ENCODE data around the gene TRIM36. TPM values are rescaled to one million over a fixed set of nuclear protein-coding genes. Genes with fewer than 3 reads are reported as not detected.

TRIM36 gene
- total RNA-seq, 2 experiments from 2014 or later = 0.13 to 0.24 TPM

- Mint-ChIP-seq H3K27me3 (ENCODE audit: low read depth) (peaks cover 33% of the 10 kb centered on the region), H3K36me3 (ENCODE audit: low read depth) (no peaks in the 10 kb centered on the region), H3K4me1 (ENCODE audit: low read depth) (no peaks in the 10 kb centered on the region), H3K9me3 (ENCODE audit: insufficient read depth) (no peaks in the 10 kb centered on the region), H3K27ac (no peak overlapping the region), H3K4me3 (no peak overlapping the region)
- DNase-seq (no peak), ATAC-seq (no peak)
- ChIA-PET POLR2A (no interaction called here), CTCF (no interaction called here)
Observed at GRCh38 chr5:115160975-115161475, 8.7 kb downstream of the TRIM36 start.

DNA sequence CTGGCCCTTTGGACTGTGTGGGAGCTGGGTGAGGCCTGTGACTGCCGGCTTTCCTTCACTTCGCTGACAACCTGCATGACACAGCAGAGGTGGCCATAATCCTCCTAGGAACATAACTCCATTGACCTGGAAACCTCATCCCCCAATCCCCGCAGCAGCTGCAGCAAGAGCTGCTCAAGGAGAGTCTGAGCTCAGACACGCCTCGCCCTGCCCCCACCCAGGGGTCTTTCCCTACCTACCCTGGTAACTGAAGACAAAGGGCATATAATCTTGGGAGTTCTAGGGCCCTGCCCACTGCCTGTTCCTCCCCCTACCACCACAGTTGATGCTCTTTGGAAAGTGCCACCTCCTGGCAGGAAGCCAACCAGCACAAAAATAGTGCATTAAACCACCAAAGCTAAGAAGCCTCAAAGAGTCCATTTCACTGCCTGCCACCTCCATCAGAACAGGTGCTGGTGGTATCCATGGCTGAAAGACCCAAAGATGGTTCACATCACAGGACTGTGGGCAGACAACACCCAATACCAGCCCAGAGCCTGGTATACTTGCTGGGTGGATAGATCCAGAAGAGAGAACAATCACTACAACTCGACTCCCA lies 18.4 kb downstream of the TRIM36 start:
- H3K4me3 Mint-ChIP-seq = no peak overlapping the region
- CTCF ChIA-PET = interaction anchor here (1.2 kb wide), 1 partner anchor 12 kb away, joined by 3 read pairs; no protein-coding TSS in a partner anchor
- POLR2A ChIA-PET = no interaction called here
- ATAC-seq (no peak), DNase-seq (no peak)
- no peak overlapping the region for H3K27ac Mint-ChIP-seq
- H3K4me1 Mint-ChIP-seq (ENCODE audit: low read depth) = no peaks in the 10 kb centered on the region
- peaks cover 10% of the 10 kb centered on the region for H3K9me3 Mint-ChIP-seq (ENCODE audit: insufficient read depth)
- no peaks in the 10 kb centered on the region for H3K36me3 Mint-ChIP-seq (ENCODE audit: low read depth)
- H3K27me3 Mint-ChIP-seq (ENCODE audit: low read depth) = peaks cover 20% of the 10 kb centered on the region

GRCh38 chr5:115150512-115150911 lies 19.2 kb downstream of the TRIM36 start:
- CTCF ChIA-PET = no interaction called here
- no peak overlapping the region for H3K4me3 Mint-ChIP-seq
- no peak overlapping the region for H3K27ac Mint-ChIP-seq
- DNase-seq = no peak
- no peaks in the 10 kb centered on the region for H3K4me1 Mint-ChIP-seq (ENCODE audit: low read depth)
- H3K36me3 Mint-ChIP-seq (ENCODE audit: low read depth) = no peaks in the 10 kb centered on the region
- POLR2A ChIA-PET = no interaction called here
- ATAC-seq = no peak
- peaks cover 15% of the 10 kb centered on the region for H3K27me3 Mint-ChIP-seq (ENCODE audit: low read depth)
- peaks cover 10% of the 10 kb centered on the region for H3K9me3 Mint-ChIP-seq (ENCODE audit: insufficient read depth)

- no peak for DNase-seq
- H3K27ac Mint-ChIP-seq = no peak overlapping the region
- POLR2A ChIA-PET = no interaction called here
- H3K27me3 Mint-ChIP-seq (ENCODE audit: low read depth) = peaks cover 8% of the 10 kb centered on the region
- CTCF ChIA-PET = no interaction called here
- no peaks in the 10 kb centered on the region for H3K4me1 Mint-ChIP-seq (ENCODE audit: low read depth)
- no peak overlapping the region for H3K4me3 Mint-ChIP-seq
- ATAC-seq = no peak
- H3K9me3 Mint-ChIP-seq (ENCODE audit: insufficient read depth) = peaks cover 7% of the 10 kb centered on the region
- no peaks in the 10 kb centered on the region for H3K36me3 Mint-ChIP-seq (ENCODE audit: low read depth)
Observed at GRCh38 chr5:115147052-115147451, 22.7 kb downstream of the TRIM36 start.

DNA sequence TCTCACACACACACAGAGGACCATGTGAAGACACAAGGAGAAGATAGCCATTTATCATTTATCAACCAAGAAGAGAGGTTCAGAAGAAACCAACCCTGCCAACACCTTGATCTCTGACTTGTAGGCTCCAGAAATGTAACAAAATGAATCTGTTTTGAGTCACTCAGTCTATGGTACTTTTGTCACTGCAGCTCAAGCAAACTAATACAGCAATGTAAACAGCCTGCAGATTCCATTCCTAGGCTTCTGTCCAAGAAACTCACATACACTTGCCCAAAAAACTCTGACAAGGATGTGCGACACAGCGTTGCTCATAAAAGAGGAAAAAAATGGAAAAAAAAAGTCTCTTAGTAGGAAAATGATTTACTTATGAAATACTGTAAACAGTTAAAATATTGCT lies 33.4 kb downstream of the TRIM36 start:
- Mint-ChIP-seq H3K27ac (no peak overlapping the region), H3K9me3 (ENCODE audit: insufficient read depth) (no peaks in the 10 kb centered on the region), H3K4me3 (no peak overlapping the region), H3K36me3 (ENCODE audit: low read depth) (no peaks in the 10 kb centered on the region), H3K27me3 (ENCODE audit: low read depth) (peaks cover 18% of the 10 kb centered on the region), H3K4me1 (ENCODE audit: low read depth) (no peaks in the 10 kb centered on the region)
- CTCF ChIA-PET = no interaction called here
- POLR2A ChIA-PET = no interaction called here
- ATAC-seq (no peak), DNase-seq (no peak)

DNA sequence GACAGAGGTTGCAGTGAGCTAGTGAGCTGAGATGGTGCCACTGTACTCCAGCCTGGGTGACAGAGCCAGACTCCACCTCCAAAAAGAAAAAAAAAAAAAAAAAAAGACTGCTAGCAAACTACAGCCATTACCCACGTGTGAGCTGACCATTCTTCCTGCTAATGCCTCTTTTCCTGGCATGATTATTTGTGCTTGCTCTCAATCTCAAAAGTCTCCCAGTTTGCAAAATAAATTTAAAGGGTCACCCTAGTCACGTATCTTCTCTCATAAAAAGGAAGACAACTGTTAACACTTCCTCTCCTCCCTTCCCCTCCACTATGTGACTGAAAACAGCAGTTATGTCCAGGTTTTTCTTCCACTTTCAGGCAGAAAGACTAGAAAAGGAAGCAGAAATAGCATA lies 37.2 kb downstream of the TRIM36 start:
- ChIA-PET CTCF (no interaction called here), POLR2A (no interaction called here)

GRCh38 chr5:115126303-115126702 lies 43.4 kb downstream of the TRIM36 start:
- ATAC-seq (no peak), DNase-seq (no peak)
- H3K4me1 Mint-ChIP-seq (ENCODE audit: low read depth) = no peaks in the 10 kb centered on the region
- no peaks in the 10 kb centered on the region for H3K9me3 Mint-ChIP-seq (ENCODE audit: insufficient read depth)
- no peak overlapping the region for H3K4me3 Mint-ChIP-seq
- H3K36me3 Mint-ChIP-seq (ENCODE audit: low read depth) = no peaks in the 10 kb centered on the region
- peaks cover 11% of the 10 kb centered on the region for H3K27me3 Mint-ChIP-seq (ENCODE audit: low read depth)
- H3K27ac Mint-ChIP-seq = no peak overlapping the region
- POLR2A ChIA-PET = no interaction called here
- CTCF ChIA-PET = no interaction called here

More for the DNA sequence above, 37.2 kb downstream of the TRIM36 start:
- Mint-ChIP-seq H3K27me3 (ENCODE audit: low read depth) (peaks cover 16% of the 10 kb centered on the region), H3K36me3 (ENCODE audit: low read depth) (no peaks in the 10 kb centered on the region), H3K27ac (no peak overlapping the region), H3K4me1 (ENCODE audit: low read depth) (no peaks in the 10 kb centered on the region), H3K4me3 (no peak overlapping the region), H3K9me3 (ENCODE audit: insufficient read depth) (no peaks in the 10 kb centered on the region)
- ATAC-seq = no peak
- no peak for DNase-seq

GRCh38 chr5:115124741-115125140 lies 45.0 kb downstream of the TRIM36 start:
- ChIA-PET POLR2A (no interaction called here), CTCF (no interaction called here)
- no peak overlapping the region for H3K27ac Mint-ChIP-seq
- H3K36me3 Mint-ChIP-seq (ENCODE audit: low read depth) = no peaks in the 10 kb centered on the region
- no peak for ATAC-seq
- no peak for DNase-seq
- no peaks in the 10 kb centered on the region for H3K4me1 Mint-ChIP-seq (ENCODE audit: low read depth)
- no peaks in the 10 kb centered on the region for H3K9me3 Mint-ChIP-seq (ENCODE audit: insufficient read depth)
- peaks cover 9% of the 10 kb centered on the region for H3K27me3 Mint-ChIP-seq (ENCODE audit: low read depth)
- H3K4me3 Mint-ChIP-seq = no peak overlapping the region

DNA sequence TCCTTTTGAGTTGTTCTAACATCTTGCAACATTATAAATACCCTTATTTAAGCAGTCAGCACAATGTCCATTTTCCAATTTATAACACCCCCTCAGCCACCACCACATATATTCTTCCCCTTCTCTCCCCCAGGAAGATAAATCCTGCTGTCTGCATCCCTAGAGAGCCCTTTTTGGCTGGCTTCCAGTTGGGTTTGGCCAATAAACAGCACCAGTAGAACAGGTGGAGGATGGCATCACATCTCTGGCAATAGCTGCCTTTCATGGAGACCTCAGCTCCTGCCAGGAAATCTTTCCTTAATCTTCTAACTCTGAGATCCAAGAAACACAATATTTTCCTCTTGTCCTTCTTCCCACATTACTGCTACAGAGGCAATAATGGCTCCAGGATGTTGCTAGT lies 53.7 kb downstream of the TRIM36 start:
- peaks cover 3% of the 10 kb centered on the region for H3K9me3 Mint-ChIP-seq (ENCODE audit: insufficient read depth)
- no peak overlapping the region for H3K27ac Mint-ChIP-seq
- ChIA-PET POLR2A (no interaction called here), CTCF (no interaction called here)
- no peak for ATAC-seq
- H3K27me3 Mint-ChIP-seq (ENCODE audit: low read depth) = peaks cover 9% of the 10 kb centered on the region
- no peaks in the 10 kb centered on the region for H3K36me3 Mint-ChIP-seq (ENCODE audit: low read depth)
- no peak overlapping the region for H3K4me3 Mint-ChIP-seq
- no peak for DNase-seq
- no peaks in the 10 kb centered on the region for H3K4me1 Mint-ChIP-seq (ENCODE audit: low read depth)

- ChIA-PET CTCF (no interaction called here), POLR2A (no interaction called here)
- H3K4me1 Mint-ChIP-seq (ENCODE audit: low read depth) = no peaks in the 10 kb centered on the region
- no peaks in the 10 kb centered on the region for H3K9me3 Mint-ChIP-seq (ENCODE audit: insufficient read depth)
- DNase-seq (no peak), ATAC-seq (no peak)
- peaks cover 18% of the 10 kb centered on the region for H3K27me3 Mint-ChIP-seq (ENCODE audit: low read depth)
- H3K27ac Mint-ChIP-seq = no peak overlapping the region
- H3K36me3 Mint-ChIP-seq (ENCODE audit: low read depth) = no peaks in the 10 kb centered on the region
- no peak overlapping the region for H3K4me3 Mint-ChIP-seq
Observed at GRCh38 chr5:115109840-115110239, 59.9 kb downstream of the TRIM36 start.

- Mint-ChIP-seq H3K36me3 (ENCODE audit: low read depth) (no peaks in the 10 kb centered on the region), H3K27ac (no peak overlapping the region)
- POLR2A ChIA-PET = no interaction called here
Observed at GRCh38 chr5:115109356-115109755, 60.4 kb downstream of the TRIM36 start.

GRCh38 chr5:115100319-115100955 lies 69.3 kb downstream of the TRIM36 start:
- no peak overlapping the region for H3K27ac Mint-ChIP-seq
- no peaks in the 10 kb centered on the region for H3K4me1 Mint-ChIP-seq (ENCODE audit: low read depth)
- DNase-seq (no peak), ATAC-seq (no peak)
- ChIA-PET CTCF (interaction anchor here (0.9 kb wide), 1 partner anchor 147 kb away, joined by 3 read pairs; no protein-coding TSS in a partner anchor), POLR2A (no interaction called here)
- no peaks in the 10 kb centered on the region for H3K36me3 Mint-ChIP-seq (ENCODE audit: low read depth)
- peaks cover 11% of the 10 kb centered on the region for H3K27me3 Mint-ChIP-seq (ENCODE audit: low read depth)
- no peak overlapping the region for H3K4me3 Mint-ChIP-seq
- no peaks in the 10 kb centered on the region for H3K9me3 Mint-ChIP-seq (ENCODE audit: insufficient read depth)

More at GRCh38 chr5:115109356-115109755, 60.4 kb downstream of the TRIM36 start:
- peaks cover 18% of the 10 kb centered on the region for H3K27me3 Mint-ChIP-seq (ENCODE audit: low read depth)
- no peak overlapping the region for H3K4me3 Mint-ChIP-seq
- DNase-seq (no peak), ATAC-seq (no peak)
- CTCF ChIA-PET = no interaction called here
- no peaks in the 10 kb centered on the region for H3K4me1 Mint-ChIP-seq (ENCODE audit: low read depth)
- no peaks in the 10 kb centered on the region for H3K9me3 Mint-ChIP-seq (ENCODE audit: insufficient read depth)
